HCT116 (cell line): ENCODE measurements around the gene LHPP. TPM values are rescaled to one million over a fixed set of nuclear protein-coding genes. Genes with fewer than 3 reads are reported as not detected.

ENCODE experiments used
- ATAC-seq: fragments of 200-7000 bp; cut with Tn5 transposase; 2 replicates; pipeline ENCODE4 v1.9.1; 2020; ENCODE audit warnings: mild to moderate bottlenecking, moderate library complexity
- BruUV-seq: library from RNA; stranded (reverse); fragments of 400-500 nt; replicated peaks from 2 replicates; lab custom pipeline; 2021; lab: Mats Ljungman, UMichigan
- CTCF ChIA-PET: fragments of 300-600 bp; sonication (Branson Sonifier 250); formaldehyde crosslinking; loops from one replicate; lab custom pipeline; 2021; ENCODE audit warnings: antibody characterized with exemption; lab: Charles Lee
- POLR2A ChIA-PET: fragments of 300-600, 350-600 bp; sonication (Branson Sonifier 250); formaldehyde crosslinking; loops from one replicate; lab custom pipeline; 2021; ENCODE audit warnings: antibody characterized with exemption; lab: Charles Lee
- RAD21 ChIA-PET, 2 experiments: fragments of 300-600 bp; sonication (Branson Sonifier 250); formaldehyde crosslinking; loops; one replicate each; lab custom pipeline; 2023; ENCODE audit warnings: low total read pairs in 2 of 2; ENCODE audit not compliant: uncharacterized antibody in 2 of 2, unreplicated experiment in 2 of 2, low non-redundant PET in 1 of 2; lab: Charles Lee
- DNase-seq: peaks from one replicate; pipeline ENCODE4 v3.0.0-alpha.2; 2010; ENCODE audit warnings: low read depth, low spot score
- H2AFZ ChIP-seq: fragments of 200-600 bp; shearing (Covaris generic), sonication (generic); 2 replicates; pipeline ENCODE4 v1.6.1; 2017; ENCODE audit warnings: low read depth, mixed run types, mixed read lengths, antibody characterized with exemption, low read length; ENCODE audit not compliant: poor library complexity, severe bottlenecking
- H3K27ac ChIP-seq: 2 replicates; pipeline ENCODE4 v1.5.1; 2012; ENCODE audit warnings: low read depth, low read length
- H3K27me3 ChIP-seq: fragments of 200-600 bp; sonication (generic); 2 replicates; pipeline ENCODE4 v1.6.1; 2016; ENCODE audit warnings: mixed run types, low read length, mixed read lengths; ENCODE audit not compliant: insufficient read depth
- H3K36me3 ChIP-seq, 2 experiments: fragments of 200-500 bp in 1 of 2; fragments of 200-600 bp in 1 of 2; sonication (Bioruptor generic) in 1 of 2; sonication (generic) in 1 of 2; 2 replicates each; pipeline versions ENCODE4 v1.5.1 to v1.6.1; 2014 to 2016; ENCODE audit warnings: low read length in 2 of 2, inconsistent platforms in 1 of 2, mixed read lengths in 1 of 2, mixed run types in 1 of 2; ENCODE audit not compliant: insufficient read depth in 2 of 2, control insufficient read depth in 1 of 2
- H3K4me1 ChIP-seq, 2 experiments: fragments of 200-600 bp in 1 of 2; sonication (generic) in 1 of 2; 2 replicates each; pipeline versions ENCODE4 v1.5.1 to v1.6.1; 2012 to 2017; ENCODE audit warnings: low read length in 2 of 2, inconsistent platforms in 1 of 2, mild to moderate bottlenecking in 1 of 2, mixed read lengths in 1 of 2, mixed run types in 1 of 2, moderate library complexity in 1 of 2; ENCODE audit not compliant: insufficient read depth in 2 of 2, control insufficient read depth in 1 of 2
- H3K4me2 ChIP-seq: fragments of 200-600 bp; sonication (generic); 2 replicates; pipeline ENCODE4 v1.6.1; 2017; ENCODE audit warnings: mixed run types, low read length, mixed read lengths
- H3K4me3 ChIP-seq, 2 experiments: fragments of 200-600 bp in 1 of 2; sonication (generic) in 1 of 2; replicated peaks in 1 of 2; 2 replicates each; pipeline ENCODE4 v1.5.1; 2011 to 2016; ENCODE audit warnings: low read length in 2 of 2, control low read depth in 1 of 2, low read depth in 1 of 2, mild to moderate bottlenecking in 1 of 2, mixed read lengths in 1 of 2, mixed run types in 1 of 2
- H3K79me2 ChIP-seq: fragments of 200-600 bp; sonication (generic); 2 replicates; pipeline ENCODE4 v1.6.1; 2017; ENCODE audit warnings: mild to moderate bottlenecking, mixed run types, low read length, moderate library complexity, mixed read lengths; ENCODE audit not compliant: insufficient read depth
- H3K9ac ChIP-seq: fragments of 200-600 bp; sonication (generic); 2 replicates; pipeline ENCODE4 v1.6.1; 2016; ENCODE audit warnings: low read length, mixed read lengths
- H3K9me2 ChIP-seq: fragments of 200-600 bp; sonication (generic), shearing (Covaris generic); 2 replicates; pipeline ENCODE4 v1.6.1; 2017; ENCODE audit warnings: mixed run types, mild to moderate bottlenecking, moderate library complexity; ENCODE audit not compliant: insufficient read depth
- H3K9me3 ChIP-seq, 2 experiments: fragments of 200-500 bp in 1 of 2; fragments of 200-600 bp in 1 of 2; sonication (Bioruptor generic) in 1 of 2; sonication (generic) in 1 of 2; 2 replicates each; pipeline ENCODE4 v1.6.1; 2014 to 2017; ENCODE audit warnings: low read length in 2 of 2, mixed read lengths in 2 of 2, inconsistent platforms in 1 of 2, low read depth in 1 of 2, mild to moderate bottlenecking in 1 of 2, mixed run types in 1 of 2, moderate library complexity in 1 of 2; ENCODE audit not compliant: control insufficient read depth in 1 of 2, insufficient read depth in 1 of 2
- H4K20me1 ChIP-seq: fragments of 200-600 bp; sonication (generic), shearing (Covaris generic); 2 replicates; pipeline ENCODE4 v1.6.1; 2017; ENCODE audit warnings: mixed run types, mild to moderate bottlenecking, moderate library complexity; ENCODE audit not compliant: insufficient read depth
- CEBPB ChIP-seq: IDR thresholded peaks from 2 replicates; pipeline ENCODE4 v1.6.1; 2012; ENCODE audit warnings: low read depth
- ELF1 ChIP-seq: IDR thresholded peaks from 2 replicates; pipeline ENCODE4 v1.6.1; 2012; ENCODE audit warnings: low read depth, borderline replicate concordance
- JUND ChIP-seq: IDR thresholded peaks from 2 replicates; pipeline ENCODE4 v1.6.1; 2012
- SIN3A ChIP-seq: IDR thresholded peaks from 2 replicates; pipeline ENCODE4 v1.6.1; 2012; ENCODE audit warnings: low read depth
- SP1 ChIP-seq: IDR thresholded peaks from 2 replicates; pipeline ENCODE4 v1.6.1; 2012; ENCODE audit warnings: low read depth
- YY1 ChIP-seq: IDR thresholded peaks from 2 replicates; pipeline ENCODE4 v1.6.1; 2011; ENCODE audit warnings: low read length, low read depth, moderate library complexity, mild to moderate bottlenecking; ENCODE audit not compliant: insufficient replicate concordance; ENCODE audit errors: extremely low read depth
- ZFX ChIP-seq: fragments of 450-650 bp; IDR thresholded peaks from 2 replicates; pipeline ENCODE4 v1.6.1; 2017
- intact Hi-C: fragments of 100-400 bp; cut with micrococcal nuclease; formaldehyde crosslinking; loops from 2 replicates; pipeline ENCODE4 v1.10.0; 2022
- total RNA-seq: library from RNA; stranded (reverse); gene quantifications from one replicate; pipeline ENCODE4 v1.2.1, GENCODE V29; 2021; ENCODE audit not compliant: unreplicated experiment
- TF ChIP-seq, protein P1 (sequence below): IDR thresholded peaks from 2 replicates; pipeline ENCODE4 v1.6.1; 2012; ENCODE audit warnings: low read depth
- TF ChIP-seq, protein P2 (sequence below), 3 experiments: fragments of 200-600 bp in 1 of 3; sonication (generic) in 1 of 3; IDR thresholded peaks in 2 of 3; conservative IDR thresholded peaks in 1 of 3; 2 replicates each; pipeline ENCODE4 v1.5.1; 2012 to 2017; ENCODE audit warnings: low read depth in 2 of 3, low read length in 2 of 3, antibody characterized with exemption in 1 of 3, borderline replicate concordance in 1 of 3, control low read depth in 1 of 3, mild to moderate bottlenecking in 1 of 3, mixed read lengths in 1 of 3, mixed run types in 1 of 3, moderate library complexity in 1 of 3; ENCODE audit not compliant: insufficient read depth in 1 of 3
- TF ChIP-seq, protein P3 (sequence below): IDR thresholded peaks from 2 replicates; pipeline ENCODE4 v1.6.1; 2012

Gene LHPP
- total RNA-seq, 1 experiment from 2014 or later: 45.8 TPM

DNA sequence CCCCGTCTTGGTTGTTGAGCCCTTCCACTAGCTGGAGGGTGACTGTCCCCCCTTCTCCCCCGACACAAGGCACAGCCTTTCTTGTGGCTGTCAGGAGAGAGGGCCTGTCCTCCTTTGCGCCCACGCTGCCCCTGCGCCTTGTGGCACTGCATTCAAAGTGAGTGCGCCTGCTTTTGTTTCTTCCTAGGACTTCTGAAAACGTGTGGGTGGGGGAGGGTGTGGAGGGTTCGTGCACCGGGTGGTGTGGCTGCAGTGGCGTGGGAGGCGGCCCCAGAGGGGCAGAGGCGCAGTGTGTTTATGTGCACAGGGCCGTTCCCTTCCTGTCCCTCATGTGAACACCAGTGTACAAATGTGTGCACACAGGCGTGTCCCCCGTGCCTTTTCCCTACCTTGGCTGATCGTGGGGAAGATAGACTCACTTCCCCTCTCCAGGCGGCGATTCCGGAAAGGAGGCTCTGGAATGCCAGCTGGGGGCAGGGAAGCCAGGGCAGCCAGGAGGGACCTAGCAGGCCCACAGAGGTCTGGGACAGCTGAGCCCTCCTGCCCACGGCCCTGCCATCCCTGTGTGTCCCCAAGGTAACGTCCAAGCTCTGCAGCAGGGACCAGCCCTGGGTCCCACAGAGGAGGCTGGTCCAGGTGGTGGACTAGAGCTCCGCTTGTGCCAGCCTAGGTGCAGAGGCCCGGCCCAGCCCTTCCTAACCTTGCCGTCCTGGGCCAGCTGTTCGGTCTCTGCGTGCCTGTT lies 88.8 kb downstream of the LHPP start:
- H3K9me2 ChIP-seq: no peaks in the 10 kb centered on the region
- ChIA-PET POLR2A (interaction anchor here (0.5 kb wide), 1 partner anchor 358 kb away, joined by 3 read pairs; no protein-coding TSS in a partner anchor), CTCF (no interaction called here), RAD21 (no interaction called here)
- ATAC-seq: no peak
- H3K36me3 ChIP-seq: no peaks in the 10 kb centered on the region
- H3K27ac ChIP-seq: no peak overlapping the region
- no peak for DNase-seq
- H2AFZ ChIP-seq: no peak overlapping the region
- no peaks in the 10 kb centered on the region for H3K79me2 ChIP-seq
- intact Hi-C loops: no loop called here
- no TSS peak for BruUV-seq
- no peaks in the 10 kb centered on the region for H3K9me3 ChIP-seq
- no peak overlapping the region for H3K9ac ChIP-seq
- H4K20me1 ChIP-seq: no peaks in the 10 kb centered on the region
- TF ChIP-seq YY1 (no peak), CEBPB (no peak), SP1 (no peak)
- TF ChIP-seq, protein P1, sequence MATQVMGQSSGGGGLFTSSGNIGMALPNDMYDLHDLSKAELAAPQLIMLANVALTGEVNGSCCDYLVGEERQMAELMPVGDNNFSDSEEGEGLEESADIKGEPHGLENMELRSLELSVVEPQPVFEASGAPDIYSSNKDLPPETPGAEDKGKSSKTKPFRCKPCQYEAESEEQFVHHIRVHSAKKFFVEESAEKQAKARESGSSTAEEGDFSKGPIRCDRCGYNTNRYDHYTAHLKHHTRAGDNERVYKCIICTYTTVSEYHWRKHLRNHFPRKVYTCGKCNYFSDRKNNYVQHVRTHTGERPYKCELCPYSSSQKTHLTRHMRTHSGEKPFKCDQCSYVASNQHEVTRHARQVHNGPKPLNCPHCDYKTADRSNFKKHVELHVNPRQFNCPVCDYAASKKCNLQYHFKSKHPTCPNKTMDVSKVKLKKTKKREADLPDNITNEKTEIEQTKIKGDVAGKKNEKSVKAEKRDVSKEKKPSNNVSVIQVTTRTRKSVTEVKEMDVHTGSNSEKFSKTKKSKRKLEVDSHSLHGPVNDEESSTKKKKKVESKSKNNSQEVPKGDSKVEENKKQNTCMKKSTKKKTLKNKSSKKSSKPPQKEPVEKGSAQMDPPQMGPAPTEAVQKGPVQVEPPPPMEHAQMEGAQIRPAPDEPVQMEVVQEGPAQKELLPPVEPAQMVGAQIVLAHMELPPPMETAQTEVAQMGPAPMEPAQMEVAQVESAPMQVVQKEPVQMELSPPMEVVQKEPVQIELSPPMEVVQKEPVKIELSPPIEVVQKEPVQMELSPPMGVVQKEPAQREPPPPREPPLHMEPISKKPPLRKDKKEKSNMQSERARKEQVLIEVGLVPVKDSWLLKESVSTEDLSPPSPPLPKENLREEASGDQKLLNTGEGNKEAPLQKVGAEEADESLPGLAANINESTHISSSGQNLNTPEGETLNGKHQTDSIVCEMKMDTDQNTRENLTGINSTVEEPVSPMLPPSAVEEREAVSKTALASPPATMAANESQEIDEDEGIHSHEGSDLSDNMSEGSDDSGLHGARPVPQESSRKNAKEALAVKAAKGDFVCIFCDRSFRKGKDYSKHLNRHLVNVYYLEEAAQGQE: no peak
- no peak overlapping the region for H3K4me2 ChIP-seq
- no peaks in the 10 kb centered on the region for H3K27me3 ChIP-seq
- H3K4me3 ChIP-seq: no peak overlapping the region
- no peaks in the 10 kb centered on the region for H3K4me1 ChIP-seq

DNA sequence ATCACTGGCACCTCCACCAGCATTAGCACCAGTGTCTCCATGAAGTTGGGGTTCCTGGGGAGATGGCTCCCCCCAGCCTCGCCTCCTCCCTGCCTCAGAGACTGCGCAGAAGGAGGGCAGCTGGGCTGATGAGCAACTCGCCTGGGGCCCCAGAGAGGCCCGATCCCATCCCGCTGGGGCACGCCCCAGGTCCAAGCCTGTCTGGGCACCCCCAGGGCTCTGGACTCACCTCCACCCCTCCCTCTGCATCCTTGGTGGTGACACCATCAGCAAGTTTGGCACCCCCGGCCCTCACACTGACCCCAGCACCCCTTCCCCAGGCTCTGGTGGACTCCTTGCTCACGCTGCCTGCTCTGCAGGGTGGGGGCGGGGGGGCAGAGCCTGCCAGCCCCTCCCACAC lies 89.5 kb downstream of the LHPP start:
- Histone ChIP-seq H3K4me3 (no peak overlapping the region), H3K36me3 (no peaks in the 10 kb centered on the region), H3K4me2 (no peak overlapping the region), H3K9ac (no peak overlapping the region), H2AFZ (no peak overlapping the region), H4K20me1 (no peaks in the 10 kb centered on the region), H3K4me1 (no peaks in the 10 kb centered on the region), H3K79me2 (no peaks in the 10 kb centered on the region), H3K27ac (no peak overlapping the region), H3K9me2 (no peaks in the 10 kb centered on the region), H3K9me3 (no peaks in the 10 kb centered on the region), H3K27me3 (no peaks in the 10 kb centered on the region)
- ChIA-PET CTCF (no interaction called here), RAD21 (no interaction called here), POLR2A (interaction anchor here (0.5 kb wide), 1 partner anchor 358 kb away, joined by 3 read pairs; no protein-coding TSS in a partner anchor)
- BruUV-seq: no TSS peak
- intact Hi-C loops: no loop called here
- DNase-seq (no peak), ATAC-seq (no peak)
- TF ChIP-seq ZFX: no peak
- TF ChIP-seq, protein P2, sequence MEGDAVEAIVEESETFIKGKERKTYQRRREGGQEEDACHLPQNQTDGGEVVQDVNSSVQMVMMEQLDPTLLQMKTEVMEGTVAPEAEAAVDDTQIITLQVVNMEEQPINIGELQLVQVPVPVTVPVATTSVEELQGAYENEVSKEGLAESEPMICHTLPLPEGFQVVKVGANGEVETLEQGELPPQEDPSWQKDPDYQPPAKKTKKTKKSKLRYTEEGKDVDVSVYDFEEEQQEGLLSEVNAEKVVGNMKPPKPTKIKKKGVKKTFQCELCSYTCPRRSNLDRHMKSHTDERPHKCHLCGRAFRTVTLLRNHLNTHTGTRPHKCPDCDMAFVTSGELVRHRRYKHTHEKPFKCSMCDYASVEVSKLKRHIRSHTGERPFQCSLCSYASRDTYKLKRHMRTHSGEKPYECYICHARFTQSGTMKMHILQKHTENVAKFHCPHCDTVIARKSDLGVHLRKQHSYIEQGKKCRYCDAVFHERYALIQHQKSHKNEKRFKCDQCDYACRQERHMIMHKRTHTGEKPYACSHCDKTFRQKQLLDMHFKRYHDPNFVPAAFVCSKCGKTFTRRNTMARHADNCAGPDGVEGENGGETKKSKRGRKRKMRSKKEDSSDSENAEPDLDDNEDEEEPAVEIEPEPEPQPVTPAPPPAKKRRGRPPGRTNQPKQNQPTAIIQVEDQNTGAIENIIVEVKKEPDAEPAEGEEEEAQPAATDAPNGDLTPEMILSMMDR (IDR thresholded peaks at IDR 0.05 in 2 of 3, conservative IDR thresholded peaks at IDR 0.05 in 1 of 3; ENCODE audit: borderline replicate concordance in 1 of 3, insufficient read depth in 1 of 3, low read depth in 2 of 3, low read length in 2 of 3): no peak
- TF ChIP-seq SIN3A: no peak
- TF ChIP-seq JUND: no peak
- no peak for TF ChIP-seq ELF1
- TF ChIP-seq, protein P3, sequence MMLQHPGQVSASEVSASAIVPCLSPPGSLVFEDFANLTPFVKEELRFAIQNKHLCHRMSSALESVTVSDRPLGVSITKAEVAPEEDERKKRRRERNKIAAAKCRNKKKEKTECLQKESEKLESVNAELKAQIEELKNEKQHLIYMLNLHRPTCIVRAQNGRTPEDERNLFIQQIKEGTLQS: no peak
